Measurements from ENCODE around the gene TEN1. TPM values are rescaled to one million over a fixed set of nuclear protein-coding genes. Genes with fewer than 3 reads are reported as not detected.

TEN1 gene
- total and polyA plus RNA-seq, 9 of the 15 experiments (the other 6 are each of a cell fraction or from before 2014, with no cell fraction given), result 1.3 to 25.7 (median 10.1) TPM

DNA sequence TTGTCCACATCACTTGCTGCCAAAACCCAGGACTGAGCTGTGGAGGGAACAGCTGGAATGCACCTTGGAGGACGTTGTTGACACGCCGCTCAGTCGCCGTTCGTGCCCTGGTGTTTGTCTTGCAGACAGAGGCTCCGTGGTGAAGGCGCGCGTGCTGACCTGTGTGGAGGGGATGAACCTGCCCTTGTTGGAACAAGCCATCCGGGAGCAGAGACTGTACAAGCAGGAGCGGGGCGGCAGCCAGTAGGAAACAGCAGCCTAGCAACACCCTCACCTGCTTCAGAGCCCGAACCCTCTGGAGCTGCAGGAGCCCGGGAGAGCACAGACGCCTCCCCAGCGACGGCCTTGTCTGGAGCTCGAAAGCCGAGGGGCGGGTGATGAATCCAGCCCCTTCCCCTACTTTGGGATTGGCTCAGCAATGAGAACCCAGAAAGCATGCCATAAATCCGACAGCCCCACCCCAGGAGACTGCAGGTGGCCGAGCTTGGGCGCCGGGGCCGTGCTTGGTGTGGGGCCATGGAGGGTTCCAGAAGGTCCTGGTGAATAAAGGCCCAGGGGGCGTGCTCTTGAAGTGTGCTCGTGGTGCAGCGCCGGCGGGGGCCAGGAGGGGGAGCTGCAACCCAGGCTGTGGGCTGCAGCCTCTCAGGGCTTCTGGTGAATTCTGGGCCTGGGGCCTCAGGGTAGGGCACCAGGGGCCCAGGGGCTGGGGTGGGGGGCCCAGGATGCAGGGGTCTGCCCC, 21.1 kb downstream of the TEN1 start:
- ChIA-PET POLR2A (interaction anchor here (0.6 to 1.4 kb wide), 9 partner anchors 9 to 418 kb away, joined by 3 to 9 read pairs (median 4); partner anchors contain the start of genes ACOX1, MRPL38 and TEN1), CTCF (ENCODE audit: low intra/inter-chr PET ratio) (interaction anchor here (0.7 to 1.7 kb wide), 2 partner anchors 21 to 279 kb away, joined by 3 to 5 read pairs; partner anchors contain the start of genes ACOX1 and TEN1)
- H3K9me3 ChIP-seq (replicated peaks; ENCODE audit: control insufficient read depth, insufficient read depth, low read depth, low read length), result no peaks in the 10 kb centered on the region
- no TSS peak for BruUV-seq (replicated peaks)
- 46% methylated on average over 30 of the region's 31 CpGs for WGBS (ENCODE audit: insufficient coverage, low coverage, missing lambda C conversion rate)
- peak overlapping the region in 1 of 2 experiments; percentile 86; a peak in 2 of 4 replicates for H3K9ac ChIP-seq (ENCODE audit: insufficient read depth in 1 of 2, low read depth in 2 of 2, low read length in 2 of 2)
- no peaks in the 10 kb centered on the region for H3K79me2 ChIP-seq (ENCODE audit: control insufficient read depth, insufficient read depth, low read length)
- H3K27ac ChIP-seq (ENCODE audit: extremely low read depth, low read depth, low read length), result no peak overlapping the region
- no peaks in the 10 kb centered on the region for H4K20me1 ChIP-seq (replicated peaks; ENCODE audit: control insufficient read depth, insufficient read depth, low read length)
- intact Hi-C loops (cut with micrococcal nuclease), result loop anchor here (10.0 kb wide), 1 partner anchor 245 kb away; no protein-coding TSS in a partner anchor
- H3K36me3 ChIP-seq (ENCODE audit: control insufficient read depth, insufficient read depth, low read length), result peaks cover 13% of the 10 kb centered on the region; the same call in 2 of the 3 replicates
- ATAC-seq, result peak; percentile 98
- no peak overlapping the region for H3K4me3 ChIP-seq
- no peaks in the 10 kb centered on the region for H3K9me1 ChIP-seq (ENCODE audit: control insufficient read depth, insufficient read depth, low read length)
- in situ Hi-C loops (cut with MboI), result loop anchor here (10.0 kb wide), 1 partner anchor 225 kb away; a partner anchor contains a TSS
- peak overlapping the region; percentile 80 for H2AFZ ChIP-seq (ENCODE audit: low read depth, low read length)
- no peaks in the 10 kb centered on the region for H3K27me3 ChIP-seq (ENCODE audit: control insufficient read depth in 2 of 2, insufficient read depth in 2 of 2, low read length in 2 of 2)
- no peak overlapping the region for H3K4me2 ChIP-seq (ENCODE audit: insufficient read depth, low read length)
- peak; percentile 55 for FAIRE-seq
- H3K4me1 ChIP-seq (replicated peaks in 1 of 2; ENCODE audit: control insufficient read depth in 2 of 2, insufficient read depth in 2 of 2, low read length in 2 of 2), result peaks cover 2 to 19% of the 10 kb centered on the region in 2 experiments; a peak in 4 of 5 replicates
- peak; percentile 80 to 92 (median 90) for DNase-seq (ENCODE audit: extremely low read depth in 1 of 4, low spot score in 3 of 4)
- TF ChIP-seq REST (IDR thresholded peaks at IDR 0.05; ENCODE audit: borderline replicate concordance), result peak; percentile 22; the same call in 1 of the 2 replicates
- no peak for TF ChIP-seq REST (CRISPR knock-in tag; IDR thresholded peaks at IDR 0.05; ENCODE audit: low read depth)
- TF ChIP-seq, protein P1, sequence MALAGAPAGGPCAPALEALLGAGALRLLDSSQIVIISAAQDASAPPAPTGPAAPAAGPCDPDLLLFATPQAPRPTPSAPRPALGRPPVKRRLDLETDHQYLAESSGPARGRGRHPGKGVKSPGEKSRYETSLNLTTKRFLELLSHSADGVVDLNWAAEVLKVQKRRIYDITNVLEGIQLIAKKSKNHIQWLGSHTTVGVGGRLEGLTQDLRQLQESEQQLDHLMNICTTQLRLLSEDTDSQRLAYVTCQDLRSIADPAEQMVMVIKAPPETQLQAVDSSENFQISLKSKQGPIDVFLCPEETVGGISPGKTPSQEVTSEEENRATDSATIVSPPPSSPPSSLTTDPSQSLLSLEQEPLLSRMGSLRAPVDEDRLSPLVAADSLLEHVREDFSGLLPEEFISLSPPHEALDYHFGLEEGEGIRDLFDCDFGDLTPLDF (CRISPR knock-in tag; IDR thresholded peaks at IDR 0.05), result no peak
- peak; percentile 75; the same call in 1 of the 2 replicates for TF ChIP-seq XRCC5 (IDR thresholded peaks at IDR 0.05; ENCODE audit: low read depth, low read length)
- TF ChIP-seq YY1 (IDR thresholded peaks at IDR 0.05; ENCODE audit: borderline replicate concordance in 1 of 3, control insufficient read depth in 1 of 3, extremely low read depth in 1 of 3, insufficient read depth in 3 of 3, insufficient read length in 1 of 3, insufficient replicate concordance in 2 of 3, low read depth in 1 of 3, low read length in 2 of 3), result peak in 1 of 3 experiments; percentile 39
- TF ChIP-seq TFAP4 (CRISPR knock-in tag; IDR thresholded peaks at IDR 0.05; ENCODE audit: borderline replicate concordance), result peak; percentile 40; the same call in 1 of the 2 replicates
